Keratinocyte (primary cell): ENCODE results near the gene FGGY. TPM values are rescaled to one million over a fixed set of nuclear protein-coding genes. Genes with fewer than 3 reads are reported as not detected.
A peak's percentile ranks its signal among the peaks of the same experiment; 100 is the strongest.

Experiments used
- DNase-seq: peaks from one replicate; pipeline ENCODE4 v3.0.0-alpha.2; 2011; ENCODE audit warnings: low read depth, missing footprints, low spot score
- FAIRE-seq: peaks from 2 replicates; lab custom pipeline; 2011; peaks lifted over from hg19 to GRCh38; lab: Jason Lieb, UNC
- H2AFZ ChIP-seq: 2 replicates; pipeline ENCODE4 v1.6.0; 2012; ENCODE audit warnings: low read length, control low read depth, inconsistent platforms; ENCODE audit not compliant: control insufficient read depth
- H3K27ac ChIP-seq: 2 replicates; pipeline ENCODE4 v1.5.1; 2011; ENCODE audit warnings: low read length; ENCODE audit not compliant: control insufficient read depth, insufficient read depth
- H3K27me3 ChIP-seq: 3 replicates; pipeline ENCODE4 v1.6.0; 2011; ENCODE audit warnings: low read length; ENCODE audit not compliant: control insufficient read depth, insufficient read depth; ENCODE audit errors: extremely low read depth
- H3K36me3 ChIP-seq, 2 experiments: 2 replicates in 1 of 2; 3 replicates in 1 of 2; pipeline ENCODE4 v1.5.1; 2011; ENCODE audit warnings: low read length in 2 of 2, mild to moderate bottlenecking in 1 of 2; ENCODE audit not compliant: control insufficient read depth in 2 of 2, insufficient read depth in 2 of 2; ENCODE audit errors: extremely low read depth in 1 of 2
- H3K4me1 ChIP-seq: 3 replicates; pipeline ENCODE4 v1.5.1; 2011; ENCODE audit warnings: low read length; ENCODE audit not compliant: control insufficient read depth, insufficient read depth; ENCODE audit errors: extremely low read depth
- H3K4me2 ChIP-seq: 3 replicates; pipeline ENCODE4 v1.6.0; 2011; ENCODE audit warnings: low read depth, low read length; ENCODE audit not compliant: control insufficient read depth, insufficient read depth; ENCODE audit errors: extremely low read depth
- H3K4me3 ChIP-seq, 3 experiments: fragments of 200-600 bp in 1 of 3; sonication (generic) in 1 of 3; 2 replicates in 2 of 3; 3 replicates in 1 of 3; pipeline ENCODE4 v1.5.1; 2011 to 2016; ENCODE audit warnings: low read length in 3 of 3, mild to moderate bottlenecking in 3 of 3, control low read depth in 2 of 3, inconsistent platforms in 1 of 3, low read depth in 1 of 3, mixed read lengths in 1 of 3, mixed run types in 1 of 3, moderate library complexity in 1 of 3; ENCODE audit not compliant: control insufficient read depth in 2 of 3, insufficient read depth in 2 of 3; ENCODE audit errors: extremely low read depth in 1 of 3
- H3K79me2 ChIP-seq: 2 replicates; pipeline ENCODE4 v1.6.0; 2012; ENCODE audit warnings: low read length; ENCODE audit not compliant: control insufficient read depth, insufficient read depth
- H3K9ac ChIP-seq: 3 replicates; pipeline ENCODE4 v1.6.0; 2011; ENCODE audit warnings: low read length; ENCODE audit not compliant: control insufficient read depth, insufficient read depth; ENCODE audit errors: extremely low read depth
- H3K9me1 ChIP-seq: 3 replicates; pipeline ENCODE4 v1.6.0; 2011; ENCODE audit warnings: low read length; ENCODE audit not compliant: control insufficient read depth, insufficient read depth; ENCODE audit errors: extremely low read depth
- H3K9me3 ChIP-seq: 2 replicates; pipeline ENCODE4 v1.5.1; 2012; ENCODE audit warnings: low read depth, low read length; ENCODE audit not compliant: control insufficient read depth
- H4K20me1 ChIP-seq: 3 replicates; pipeline ENCODE4 v1.6.0; 2011; ENCODE audit warnings: low read length; ENCODE audit not compliant: control insufficient read depth, insufficient read depth; ENCODE audit errors: extremely low read depth
- EZH2 ChIP-seq: IDR thresholded peaks from one replicate; pipeline ENCODE4 v1.6.1; 2012; ENCODE audit warnings: inconsistent platforms, mild to moderate bottlenecking, low read length, moderate library complexity
- dilution Hi-C: fragments of 300-500 bp; cut with MboI; formaldehyde crosslinking; loops from one replicate; pipeline ENCODE4 v1.7.0; 2020; ENCODE audit warnings: low sequenced_read_pairs; ENCODE audit not compliant: extremely low pct_ligation_motif_present
- polyA plus RNA-seq, 5 experiments: library from polyadenylated mRNA; depleted of rRNA in 3 of 5; stranded (reverse) in 3 of 5; stranded (forward) in 1 of 5; unstranded in 1 of 5; fragments of >200 nt; gene quantifications; 1 replicate in 1 of 5; 2 replicates in 3 of 5; 3 replicates in 1 of 5; pipeline versions ENCODE4 v1.2.1 to v1.2.3, GENCODE V29; 2011 to 2012; ENCODE audit warnings: missing spikeins in 2 of 5, low read depth in 1 of 5, low replicate concordance in 1 of 5
- TF ChIP-seq, protein P1 (sequence below), 3 experiments: IDR thresholded peaks in 1 of 3; conservative IDR thresholded peaks in 1 of 3; optimal IDR thresholded peaks in 1 of 3; 2 replicates in 2 of 3; 3 replicates in 1 of 3; pipeline versions ENCODE3 to v1.5.1; 2011; ENCODE audit warnings: low read length in 3 of 3, mild to moderate bottlenecking in 3 of 3, moderate library complexity in 2 of 3, control low read depth in 1 of 3, inconsistent platforms in 1 of 3; ENCODE audit not compliant: insufficient read depth in 2 of 3; ENCODE audit errors: extremely low read depth in 1 of 3

FGGY gene
- polyA plus RNA-seq, 1 donor (not counting 4 experiments of a cell fraction or from before 2014, with no cell fraction given) = 16.6 TPM

DNA sequence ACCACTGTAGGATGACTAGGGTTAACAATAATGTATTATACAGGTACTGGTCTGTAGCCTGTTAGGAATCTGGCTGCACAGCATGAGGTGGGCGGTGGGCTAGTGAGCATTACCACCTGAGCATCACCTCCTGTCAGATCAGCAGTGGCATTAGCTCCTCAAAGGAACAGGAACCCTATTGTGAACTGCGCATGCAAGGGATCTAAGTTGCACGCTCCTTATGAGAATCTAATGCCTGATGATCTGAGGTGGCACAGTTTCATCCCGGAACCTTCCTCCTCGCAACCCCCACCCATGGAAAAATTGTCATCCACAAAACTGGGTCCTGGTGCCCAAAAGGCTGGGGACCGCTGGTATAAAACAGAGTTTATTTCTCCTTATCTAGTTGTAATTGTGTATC is 147.6 kb downstream of the FGGY start:
- dilution Hi-C loops = no loop called here
- no peaks in the 10 kb centered on the region for H3K9me1 ChIP-seq
- no peak overlapping the region for H3K9ac ChIP-seq
- H3K27me3 ChIP-seq = no peaks in the 10 kb centered on the region
- H3K36me3 ChIP-seq = no peaks in the 10 kb centered on the region
- DNase-seq (no peak), FAIRE-seq (no peak)
- peaks cover 31% of the 10 kb centered on the region for H3K4me1 ChIP-seq
- no peaks in the 10 kb centered on the region for H3K79me2 ChIP-seq
- H3K9me3 ChIP-seq = no peaks in the 10 kb centered on the region
- H2AFZ ChIP-seq = no peak overlapping the region
- no peak for TF ChIP-seq EZH2
- TF ChIP-seq, protein P1, sequence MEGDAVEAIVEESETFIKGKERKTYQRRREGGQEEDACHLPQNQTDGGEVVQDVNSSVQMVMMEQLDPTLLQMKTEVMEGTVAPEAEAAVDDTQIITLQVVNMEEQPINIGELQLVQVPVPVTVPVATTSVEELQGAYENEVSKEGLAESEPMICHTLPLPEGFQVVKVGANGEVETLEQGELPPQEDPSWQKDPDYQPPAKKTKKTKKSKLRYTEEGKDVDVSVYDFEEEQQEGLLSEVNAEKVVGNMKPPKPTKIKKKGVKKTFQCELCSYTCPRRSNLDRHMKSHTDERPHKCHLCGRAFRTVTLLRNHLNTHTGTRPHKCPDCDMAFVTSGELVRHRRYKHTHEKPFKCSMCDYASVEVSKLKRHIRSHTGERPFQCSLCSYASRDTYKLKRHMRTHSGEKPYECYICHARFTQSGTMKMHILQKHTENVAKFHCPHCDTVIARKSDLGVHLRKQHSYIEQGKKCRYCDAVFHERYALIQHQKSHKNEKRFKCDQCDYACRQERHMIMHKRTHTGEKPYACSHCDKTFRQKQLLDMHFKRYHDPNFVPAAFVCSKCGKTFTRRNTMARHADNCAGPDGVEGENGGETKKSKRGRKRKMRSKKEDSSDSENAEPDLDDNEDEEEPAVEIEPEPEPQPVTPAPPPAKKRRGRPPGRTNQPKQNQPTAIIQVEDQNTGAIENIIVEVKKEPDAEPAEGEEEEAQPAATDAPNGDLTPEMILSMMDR (optimal IDR thresholded peaks at IDR 0.05 in 1 of 3, IDR thresholded peaks at IDR 0.05 in 1 of 3, conservative IDR thresholded peaks at IDR 0.05 in 1 of 3; ENCODE audit: extremely low read depth in 1 of 3, insufficient read depth in 2 of 3, low read length in 3 of 3) = no peak
- H3K4me2 ChIP-seq = no peak overlapping the region
- no peaks in the 10 kb centered on the region for H4K20me1 ChIP-seq
- H3K27ac ChIP-seq = peak overlapping the region; percentile 77
- H3K4me3 ChIP-seq = no peak overlapping the region

- no peaks in the 10 kb centered on the region for H4K20me1 ChIP-seq
- no peaks in the 10 kb centered on the region for H3K36me3 ChIP-seq
- H3K9me3 ChIP-seq = no peaks in the 10 kb centered on the region
- peak; percentile 89 for FAIRE-seq
- no peak for TF ChIP-seq EZH2
- TF ChIP-seq, protein P1 (optimal IDR thresholded peaks at IDR 0.05 in 1 of 3, IDR thresholded peaks at IDR 0.05 in 1 of 3, conservative IDR thresholded peaks at IDR 0.05 in 1 of 3; ENCODE audit: extremely low read depth in 1 of 3, insufficient read depth in 2 of 3, low read length in 3 of 3) = no peak
- no peaks in the 10 kb centered on the region for H3K27me3 ChIP-seq
- H3K27ac ChIP-seq = peak overlapping the region; percentile 77
- H3K4me2 ChIP-seq = peak overlapping the region; percentile 47
- H3K4me1 ChIP-seq = peaks cover 31% of the 10 kb centered on the region
- peak overlapping the region; percentile 9 for H3K9ac ChIP-seq
- H3K4me3 ChIP-seq = no peak overlapping the region
- H3K79me2 ChIP-seq = no peaks in the 10 kb centered on the region
- dilution Hi-C loops = no loop called here
- DNase-seq = peak; percentile 66
- H3K9me1 ChIP-seq = no peaks in the 10 kb centered on the region
- peak overlapping the region; percentile 37 for H2AFZ ChIP-seq
Measured at GRCh38 chr1:59445040-59445439, 148.1 kb downstream of the FGGY start.
